Mesothelial cell of epicardium (in vitro differentiated cells): ENCODE measurements around the gene PRDM15. TPM values are rescaled to one million over a fixed set of nuclear protein-coding genes. Genes with fewer than 3 reads are reported as not detected.

Experiments used
- DNase-seq, 2 experiments: peaks; one replicate each; pipeline ENCODE4 v3.0.0; 2021; ENCODE audit warnings: low spot score in 2 of 2; ENCODE audit not compliant: unreplicated experiment in 2 of 2
- H3K27ac Mint-ChIP-seq: 2 replicates; pipeline ENCODE4 v1.8.0; 2021; ENCODE audit warnings: mixed read lengths
- H3K27me3 Mint-ChIP-seq: 2 replicates; pipeline ENCODE4 v1.8.0; 2021; ENCODE audit warnings: low read depth, mixed read lengths
- H3K36me3 Mint-ChIP-seq: 2 replicates; pipeline ENCODE4 v1.8.0; 2021; ENCODE audit warnings: mixed read lengths
- H3K4me1 Mint-ChIP-seq: 2 replicates; pipeline ENCODE4 v1.8.0; 2021; ENCODE audit warnings: mixed read lengths
- H3K4me3 Mint-ChIP-seq: 2 replicates; pipeline ENCODE4 v1.8.0; 2021; ENCODE audit warnings: mild to moderate bottlenecking, moderate library complexity, mixed read lengths
- H3K9me3 Mint-ChIP-seq: 2 replicates; pipeline ENCODE4 v1.8.0; 2021; ENCODE audit warnings: mixed read lengths
- CTCF ChIP-seq: fragments of 200-600 bp; sonication (generic); IDR thresholded peaks from one replicate; pipeline ENCODE4 v1.5.0; 2021; ENCODE audit warnings: antibody characterized with exemption; ENCODE audit not compliant: unreplicated experiment
- total RNA-seq: library from RNA; stranded (reverse); gene quantifications from 3 replicates; pipeline ENCODE4 v1.2.1, GENCODE V29; 2021

The PRDM15 gene
- total RNA-seq, 1 donor from 2014 or later = 12.0 TPM

GRCh38 chr21:41914965-41915364, 35.8 kb upstream of the PRDM15 start:
- TF ChIP-seq CTCF = no peak
- Mint-ChIP-seq H3K9me3 (no peaks in the 10 kb centered on the region), H3K4me3 (no peak overlapping the region), H3K36me3 (peaks cover 39% of the 10 kb centered on the region), H3K4me1 (no peaks in the 10 kb centered on the region), H3K27me3 (no peaks in the 10 kb centered on the region), H3K27ac (no peak overlapping the region)
- DNase-seq = no peak

- no peaks in the 10 kb centered on the region for H3K9me3 Mint-ChIP-seq
- H3K27me3 Mint-ChIP-seq = no peaks in the 10 kb centered on the region
- H3K27ac Mint-ChIP-seq = no peak overlapping the region
- no peak for TF ChIP-seq CTCF
- no peak for DNase-seq
- H3K36me3 Mint-ChIP-seq = peaks cover 44% of the 10 kb centered on the region
- H3K4me1 Mint-ChIP-seq = no peaks in the 10 kb centered on the region
- H3K4me3 Mint-ChIP-seq = no peak overlapping the region
These were observed 35.2 kb upstream of the PRDM15 start for GRCh38 chr21:41914358-41914757.

- Mint-ChIP-seq H3K27me3 (no peaks in the 10 kb centered on the region), H3K27ac (no peak overlapping the region), H3K9me3 (no peaks in the 10 kb centered on the region), H3K4me3 (no peak overlapping the region), H3K36me3 (peaks cover 53% of the 10 kb centered on the region), H3K4me1 (no peaks in the 10 kb centered on the region)
- no peak for TF ChIP-seq CTCF
- DNase-seq = no peak
These were observed 34.1 kb upstream of the PRDM15 start for GRCh38 chr21:41913230-41913629.

GRCh38 chr21:41908829-41909228, 29.7 kb upstream of the PRDM15 start:
- Mint-ChIP-seq H3K27ac (no peak overlapping the region), H3K4me3 (no peak overlapping the region), H3K4me1 (no peaks in the 10 kb centered on the region), H3K27me3 (no peaks in the 10 kb centered on the region), H3K36me3 (peaks cover 55% of the 10 kb centered on the region), H3K9me3 (no peaks in the 10 kb centered on the region)
- no peak for TF ChIP-seq CTCF
- no peak for DNase-seq

GRCh38 chr21:41907496-41908258, 28.5 kb upstream of the PRDM15 start:
- peaks cover 54% of the 10 kb centered on the region for H3K36me3 Mint-ChIP-seq
- no peak overlapping the region for H3K4me3 Mint-ChIP-seq
- no peaks in the 10 kb centered on the region for H3K9me3 Mint-ChIP-seq
- no peaks in the 10 kb centered on the region for H3K27me3 Mint-ChIP-seq
- DNase-seq = no peak
- no peak overlapping the region for H3K27ac Mint-ChIP-seq
- TF ChIP-seq CTCF = no peak
- no peaks in the 10 kb centered on the region for H3K4me1 Mint-ChIP-seq
